ENCODE measurements around the gene BORCS8.

GRCh38 chr19:19142347-19142746 lies 49.6 kb downstream of the BORCS8 start:
- TF ChIP-seq, protein P1, sequence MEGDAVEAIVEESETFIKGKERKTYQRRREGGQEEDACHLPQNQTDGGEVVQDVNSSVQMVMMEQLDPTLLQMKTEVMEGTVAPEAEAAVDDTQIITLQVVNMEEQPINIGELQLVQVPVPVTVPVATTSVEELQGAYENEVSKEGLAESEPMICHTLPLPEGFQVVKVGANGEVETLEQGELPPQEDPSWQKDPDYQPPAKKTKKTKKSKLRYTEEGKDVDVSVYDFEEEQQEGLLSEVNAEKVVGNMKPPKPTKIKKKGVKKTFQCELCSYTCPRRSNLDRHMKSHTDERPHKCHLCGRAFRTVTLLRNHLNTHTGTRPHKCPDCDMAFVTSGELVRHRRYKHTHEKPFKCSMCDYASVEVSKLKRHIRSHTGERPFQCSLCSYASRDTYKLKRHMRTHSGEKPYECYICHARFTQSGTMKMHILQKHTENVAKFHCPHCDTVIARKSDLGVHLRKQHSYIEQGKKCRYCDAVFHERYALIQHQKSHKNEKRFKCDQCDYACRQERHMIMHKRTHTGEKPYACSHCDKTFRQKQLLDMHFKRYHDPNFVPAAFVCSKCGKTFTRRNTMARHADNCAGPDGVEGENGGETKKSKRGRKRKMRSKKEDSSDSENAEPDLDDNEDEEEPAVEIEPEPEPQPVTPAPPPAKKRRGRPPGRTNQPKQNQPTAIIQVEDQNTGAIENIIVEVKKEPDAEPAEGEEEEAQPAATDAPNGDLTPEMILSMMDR (IDR thresholded peaks at IDR 0.05), result no peak
- TF ChIP-seq POLR2A (IDR thresholded peaks at IDR 0.05), result no peak
- TF ChIP-seq EP300 (IDR thresholded peaks at IDR 0.05), result no peak

Measured in tibial nerve (tissue), 4 donors.